GM21786 (cell line): ENCODE results near the gene MEA1.
A peak's percentile ranks its signal among the peaks of the same experiment; 100 is the strongest.

Experiments used
- ATAC-seq: cut with Tn5 transposase; IDR thresholded peaks from one replicate; pipeline ENCODE4 v1.9.1; 2021; ENCODE audit not compliant: unreplicated experiment

The MEA1 gene

GRCh38 chr6:42978487-42978838 lies 35.3 kb downstream of the MEA1 start:
- ATAC-seq: peak; percentile 6

DNA sequence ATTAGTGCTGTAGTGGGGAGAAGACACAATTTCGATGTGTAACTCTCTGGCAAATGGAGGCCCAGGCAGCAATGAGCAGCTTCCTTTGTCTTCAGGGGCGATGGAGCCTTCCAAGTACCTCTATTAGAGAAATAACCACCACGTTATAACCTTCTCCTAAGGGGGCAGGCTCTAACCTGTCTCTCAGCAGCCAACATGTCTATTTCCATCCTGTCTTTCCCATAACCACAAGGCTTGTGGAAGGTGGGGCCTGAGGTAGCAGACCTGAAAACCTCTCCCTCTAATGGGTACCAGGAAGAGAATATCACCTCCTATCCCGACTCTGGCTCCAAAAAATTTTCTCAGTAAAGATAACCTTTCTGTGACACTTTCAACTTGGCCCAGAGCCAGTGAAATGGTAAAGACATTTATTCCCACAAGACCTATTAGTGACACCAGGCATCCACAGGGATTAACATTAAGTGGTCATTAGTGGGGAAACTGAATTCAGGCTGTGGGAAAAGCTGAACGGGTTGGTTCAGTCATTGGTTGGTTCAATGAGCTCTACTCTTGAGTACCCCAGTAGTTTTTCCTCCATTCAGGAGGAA lies 38.7 kb downstream of the MEA1 start:
- ATAC-seq: no peak

DNA sequence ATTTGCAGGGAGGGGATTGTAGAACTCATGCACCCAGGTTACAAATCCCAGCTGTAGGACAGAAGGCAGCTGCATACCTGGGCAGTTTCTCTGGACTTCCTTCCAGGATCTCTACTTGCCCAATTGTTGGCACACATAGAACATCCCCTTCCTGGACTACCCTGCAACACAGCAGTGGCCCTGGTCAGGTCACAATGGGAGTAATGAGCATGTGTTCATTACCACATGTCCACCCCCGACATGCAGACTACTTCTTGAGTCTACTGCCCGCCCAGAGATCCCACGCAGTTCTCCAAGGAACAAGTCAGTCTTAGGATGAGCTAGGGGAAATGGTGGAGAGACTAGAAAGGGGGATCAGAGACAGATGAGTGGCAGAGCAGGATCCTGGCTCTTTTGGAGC lies 39.8 kb downstream of the MEA1 start:
- ATAC-seq: no peak

DNA sequence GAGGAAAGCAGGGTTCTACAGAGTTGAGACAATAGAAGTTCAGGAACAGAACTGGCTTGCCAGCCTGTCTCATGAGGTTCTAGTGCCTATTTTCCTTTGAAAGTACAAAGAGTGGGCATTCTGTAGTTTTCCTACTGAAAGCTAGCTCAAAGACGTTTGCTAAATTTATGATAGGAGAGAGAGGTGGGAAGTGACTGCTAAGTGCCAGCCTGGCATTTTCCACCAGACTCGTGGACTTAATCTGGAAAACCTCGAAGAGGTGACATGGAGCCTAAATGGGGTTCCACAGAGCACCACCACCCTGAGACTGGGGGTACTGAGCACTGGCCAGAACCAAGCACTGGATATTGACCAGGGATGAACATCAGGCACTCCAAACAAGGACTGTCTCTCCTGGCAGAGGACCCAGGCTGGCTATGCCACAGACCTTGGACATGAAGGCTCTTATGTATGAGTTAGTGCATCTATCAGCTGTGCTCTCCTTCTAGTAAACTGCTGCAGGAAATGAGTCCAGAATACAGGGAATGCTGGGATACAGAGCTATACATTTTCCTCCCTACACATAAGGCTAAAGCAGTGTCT lies 41.9 kb downstream of the MEA1 start:
- ATAC-seq: no peak

- ATAC-seq: no peak
These were observed 42.7 kb downstream of the MEA1 start for GRCh38 chr6:42970871-42971612.

DNA sequence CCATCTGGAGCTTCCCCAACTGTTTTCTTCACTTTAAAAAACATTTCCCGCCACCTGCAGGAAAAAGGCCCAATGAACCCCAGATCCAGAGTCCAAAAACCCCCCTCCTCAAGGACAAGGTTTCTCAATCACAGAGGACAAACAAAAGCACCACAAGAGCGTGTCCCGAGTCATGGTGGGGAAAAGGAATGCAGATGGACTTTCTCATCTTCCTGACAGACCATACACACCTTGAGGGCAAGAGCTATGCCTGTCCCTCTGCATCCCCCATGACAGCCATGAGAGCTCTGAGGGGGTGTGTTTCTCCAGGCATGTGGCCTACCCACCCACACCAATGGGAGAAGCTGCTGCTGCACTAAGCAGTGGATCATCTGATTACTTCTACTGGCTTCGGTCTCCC lies 43.8 kb downstream of the MEA1 start:
- ATAC-seq: no peak

GRCh38 chr6:42969431-42969830 lies 44.3 kb downstream of the MEA1 start:
- no peak for ATAC-seq

GRCh38 chr6:42968783-42969182 lies 45.0 kb downstream of the MEA1 start:
- no peak for ATAC-seq

GRCh38 chr6:42968126-42968701 lies 45.5 kb downstream of the MEA1 start:
- ATAC-seq: no peak

- ATAC-seq: no peak
These were observed 46.5 kb downstream of the MEA1 start for GRCh38 chr6:42967228-42967627.

DNA sequence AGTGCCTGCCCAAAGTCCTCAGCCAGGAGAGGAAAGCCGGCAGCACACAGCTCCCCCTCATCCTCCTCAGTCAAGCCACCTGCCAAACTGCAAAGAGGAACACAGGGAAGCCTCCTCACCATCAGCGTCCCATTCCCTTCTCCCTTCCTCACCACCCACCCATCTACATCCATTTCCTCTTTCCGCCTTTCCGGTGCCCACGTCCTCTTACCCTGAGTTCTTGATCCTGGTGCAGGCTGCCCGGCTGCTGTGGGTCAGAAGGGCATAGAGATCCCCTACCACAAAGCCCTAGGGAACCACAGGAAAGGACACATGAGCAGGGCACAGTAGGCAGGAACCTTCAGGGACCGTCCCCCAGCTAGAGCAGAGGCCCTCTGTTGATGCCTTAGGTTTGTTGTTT lies 47.2 kb downstream of the MEA1 start:
- no peak for ATAC-seq

- no peak for ATAC-seq
These were observed 49.7 kb downstream of the MEA1 start for GRCh38 chr6:42963855-42964605.

DNA sequence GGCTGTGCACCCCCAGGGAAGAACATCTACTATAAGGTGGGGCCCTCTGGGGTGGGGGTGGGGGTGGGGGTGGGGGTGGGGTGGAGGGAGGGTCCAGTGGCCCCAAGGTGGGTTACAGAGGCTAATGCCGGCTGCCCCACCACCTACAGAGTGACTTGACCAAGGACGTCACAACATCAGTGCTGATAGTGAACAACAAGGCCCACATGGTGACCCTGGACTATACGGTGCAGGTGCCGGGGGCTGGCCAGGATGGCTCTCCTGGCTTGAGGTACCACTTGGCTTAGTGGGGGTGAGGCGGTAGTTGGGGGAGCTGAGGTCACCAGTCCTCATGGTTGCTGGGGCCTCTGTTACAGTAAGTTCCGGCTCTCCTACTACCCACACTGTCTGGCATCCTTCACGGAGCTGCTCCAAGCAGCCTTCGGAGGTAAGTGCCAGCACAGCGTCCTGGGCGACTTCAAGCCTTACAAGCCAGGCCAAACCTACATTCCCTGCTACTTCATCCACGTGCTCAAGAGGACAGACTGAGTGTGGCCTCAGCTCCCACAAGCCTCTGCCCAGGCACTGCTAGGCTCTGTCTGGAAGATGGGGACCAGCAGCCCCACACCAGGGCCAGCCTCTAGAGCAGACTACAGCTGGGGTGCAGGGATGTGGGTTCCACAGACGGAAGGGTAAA lies 50.4 kb downstream of the MEA1 start:
- no peak for ATAC-seq

DNA sequence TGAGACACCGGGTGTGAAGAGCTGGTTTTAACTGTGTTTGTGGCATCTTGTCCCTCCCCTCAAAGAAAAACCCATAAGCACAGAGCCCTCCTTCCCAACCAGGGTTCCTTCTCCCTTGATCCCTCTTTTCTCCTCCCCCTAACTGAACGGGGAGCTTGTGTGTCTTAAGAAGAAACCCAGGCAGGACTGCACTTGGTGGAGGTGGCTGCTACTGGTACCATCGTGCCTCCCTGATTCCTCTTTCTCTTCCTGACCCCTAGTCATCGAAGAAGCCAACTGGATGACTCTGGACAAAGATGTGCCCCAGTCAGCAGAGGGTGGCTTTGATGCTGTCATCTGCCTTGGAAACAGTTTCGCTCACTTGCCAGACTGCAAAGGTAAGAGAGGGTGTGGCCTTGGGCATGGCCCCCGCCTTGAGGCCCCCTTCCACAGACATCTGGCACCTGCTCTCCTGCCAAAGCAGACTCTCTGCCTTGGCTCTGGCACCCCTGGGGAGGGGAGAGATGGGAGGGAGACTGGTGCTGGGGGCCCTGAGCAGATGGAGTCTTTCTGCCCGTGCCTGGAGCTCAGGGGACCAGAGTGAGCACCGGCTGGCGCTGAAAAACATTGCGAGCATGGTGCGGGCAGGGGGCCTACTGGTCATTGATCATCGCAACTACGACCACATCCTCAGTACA lies 51.1 kb downstream of the MEA1 start:
- no peak for ATAC-seq

DNA sequence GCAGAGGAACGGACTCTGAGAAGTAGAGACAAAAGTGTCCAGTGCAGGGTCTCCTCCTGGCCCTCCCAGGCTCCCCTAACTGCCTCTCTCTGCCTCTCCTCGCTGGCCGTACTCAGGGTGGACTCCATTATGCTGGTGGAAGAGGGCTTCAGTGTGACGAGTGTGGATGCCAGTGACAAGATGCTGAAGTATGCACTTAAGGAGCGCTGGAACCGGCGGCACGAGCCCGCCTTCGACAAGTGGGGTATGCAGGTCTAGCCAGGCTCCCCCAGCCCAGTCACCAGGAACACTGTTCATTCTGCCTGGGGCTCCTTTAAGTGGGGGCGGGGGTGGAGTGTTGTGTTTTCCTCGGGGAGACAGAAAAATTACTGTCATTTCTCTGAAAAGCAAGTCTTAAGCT lies 51.6 kb downstream of the MEA1 start:
- no peak for ATAC-seq
